HG03439 (cell line): ENCODE results near the gene PTH1R.

ENCODE experiments used
- ATAC-seq: cut with Tn5 transposase; IDR thresholded peaks from one replicate; pipeline ENCODE4 v1.9.1; 2021; ENCODE audit warnings: mild to moderate bottlenecking, moderate library complexity; ENCODE audit not compliant: unreplicated experiment

The PTH1R gene

GRCh38 chr3:46849686-46850467 is 27.6 kb upstream of the PTH1R start:
- no peak for ATAC-seq

DNA sequence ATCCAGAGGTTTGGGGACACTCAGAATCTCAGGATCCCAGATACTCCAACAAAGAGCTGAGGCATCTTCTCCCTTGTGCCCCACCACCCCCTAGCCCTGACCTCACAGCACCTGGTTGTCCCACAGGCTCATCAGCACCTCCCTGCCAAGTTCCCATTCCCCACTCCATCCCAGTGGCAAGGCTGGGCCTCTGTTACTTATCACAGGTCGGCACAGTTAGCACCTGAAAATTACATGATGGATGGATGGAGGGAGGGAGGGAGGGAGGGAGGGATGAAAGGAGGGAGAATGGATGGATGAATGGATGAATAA is 27.1 kb upstream of the PTH1R start:
- no peak for ATAC-seq

DNA sequence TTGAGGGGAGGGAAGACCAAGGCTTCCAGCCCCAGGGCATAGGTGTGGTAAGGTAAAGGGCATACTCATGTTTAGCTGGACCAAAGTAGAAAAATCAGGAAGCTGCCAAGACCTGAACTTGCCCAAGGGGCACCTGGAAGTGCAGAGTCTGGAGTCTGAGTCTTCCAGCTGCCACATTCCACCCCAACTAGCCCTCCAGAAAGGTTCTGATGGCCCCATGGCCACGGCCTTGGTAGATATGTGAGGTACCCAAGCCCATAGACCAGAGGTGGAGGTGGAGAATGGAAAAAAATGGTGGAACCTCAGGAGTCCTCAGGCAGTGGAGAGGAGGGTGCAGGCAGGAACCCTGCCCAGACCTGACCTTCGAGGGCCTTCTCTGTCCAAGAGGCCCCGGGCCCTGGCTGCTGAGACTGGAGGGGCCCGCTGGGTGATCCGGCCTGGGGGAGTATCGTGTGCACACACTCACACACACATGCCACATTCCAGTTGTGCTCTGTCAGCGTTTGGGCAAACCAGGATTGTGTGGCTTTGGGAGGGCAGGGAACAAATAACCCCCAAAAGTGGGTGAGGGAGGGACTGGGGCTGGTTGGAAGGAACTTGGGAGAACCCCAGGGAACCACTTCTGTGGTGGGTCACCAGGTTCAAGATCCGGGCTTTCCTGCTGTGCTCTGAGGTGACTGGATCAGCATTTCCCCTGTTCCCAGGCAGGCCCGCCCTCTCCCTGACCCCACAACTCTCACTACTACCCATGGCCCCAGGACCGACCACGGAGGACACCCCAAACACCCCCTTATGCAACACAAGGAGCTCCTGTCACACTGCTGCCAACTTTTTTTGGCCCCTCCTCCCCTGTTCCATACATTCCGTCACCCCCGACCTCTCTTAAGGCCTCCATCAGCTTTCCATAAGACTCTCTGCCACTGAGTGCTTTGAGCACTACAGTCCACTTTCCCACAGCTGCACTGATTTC is 25.9 kb upstream of the PTH1R start:
- ATAC-seq = no peak

- no peak for ATAC-seq
Observed at GRCh38 chr3:46852334-46852720, 25.2 kb upstream of the PTH1R start.

DNA sequence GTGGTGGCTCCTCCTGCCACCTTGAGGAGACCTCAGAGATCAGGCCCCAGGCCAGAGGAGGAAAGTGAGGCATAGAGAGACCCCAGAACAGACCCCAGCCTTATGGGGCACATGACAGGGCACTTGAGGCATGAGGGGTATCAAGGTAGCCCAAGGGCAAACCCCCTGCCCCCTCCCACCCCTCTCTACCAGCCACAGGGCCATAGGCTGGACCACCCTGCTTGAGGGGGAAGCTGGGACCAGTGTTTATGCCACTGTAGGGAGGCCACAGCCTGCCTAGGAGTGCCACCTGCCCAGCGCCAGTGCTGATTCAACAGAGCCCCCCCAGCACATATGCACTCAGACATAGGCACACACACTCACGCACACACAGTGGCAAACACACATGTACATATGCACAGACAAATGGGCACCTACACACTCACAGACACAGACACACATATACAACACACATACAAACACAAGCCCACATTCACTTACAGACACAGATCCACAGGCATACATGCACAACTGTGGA is 24.6 kb upstream of the PTH1R start:
- no peak for ATAC-seq

- ATAC-seq = no peak
Observed at GRCh38 chr3:46853441-46854415, 23.8 kb upstream of the PTH1R start.

GRCh38 chr3:46854555-46854991 is 22.9 kb upstream of the PTH1R start:
- no peak for ATAC-seq

DNA sequence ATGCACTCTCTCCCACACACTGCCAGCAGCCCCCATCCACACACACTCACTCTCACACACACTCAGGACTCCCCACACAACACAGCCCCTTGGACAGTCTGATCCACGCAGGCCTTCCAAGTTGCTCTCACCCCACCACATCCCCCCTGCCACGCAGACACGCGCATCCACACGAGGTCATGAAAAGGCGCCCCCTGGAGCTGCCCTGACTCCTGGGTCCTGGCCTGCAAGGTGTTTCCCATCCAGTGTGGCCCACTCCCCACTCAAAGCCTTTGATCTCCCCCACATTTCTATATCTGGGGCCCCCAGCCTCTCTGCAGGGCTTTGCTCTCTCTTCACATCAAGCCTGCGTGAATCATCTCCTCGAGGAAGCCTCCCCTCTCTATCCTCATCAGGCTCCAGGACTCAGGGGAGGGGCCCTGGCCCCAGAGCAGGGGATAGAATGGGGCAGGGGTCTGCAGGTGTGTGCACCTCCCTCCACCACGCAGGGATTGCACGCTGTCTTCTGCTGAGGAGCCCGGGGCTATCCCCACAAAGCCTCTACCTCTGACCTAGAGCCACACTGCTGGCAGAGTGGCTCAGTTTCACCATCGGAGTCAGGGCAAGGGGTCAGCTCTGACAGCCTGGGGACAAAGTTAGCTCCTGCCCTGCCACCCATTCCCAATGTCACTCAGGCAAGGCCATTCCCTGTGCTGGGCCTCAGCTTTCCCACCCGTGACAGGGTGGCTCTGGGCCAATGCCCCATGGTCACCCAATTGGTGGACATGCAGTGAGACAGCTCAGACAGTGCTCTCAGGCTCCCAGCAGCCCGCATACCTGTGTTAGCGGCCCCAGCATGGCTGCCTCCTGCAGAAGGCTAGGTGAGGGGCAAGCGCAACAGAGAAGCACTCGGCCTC is 20.7 kb upstream of the PTH1R start:
- ATAC-seq = no peak

- no peak for ATAC-seq
Observed at GRCh38 chr3:46857485-46858341, 19.8 kb upstream of the PTH1R start.

GRCh38 chr3:46858456-46858855 is 19.1 kb upstream of the PTH1R start:
- no peak for ATAC-seq

DNA sequence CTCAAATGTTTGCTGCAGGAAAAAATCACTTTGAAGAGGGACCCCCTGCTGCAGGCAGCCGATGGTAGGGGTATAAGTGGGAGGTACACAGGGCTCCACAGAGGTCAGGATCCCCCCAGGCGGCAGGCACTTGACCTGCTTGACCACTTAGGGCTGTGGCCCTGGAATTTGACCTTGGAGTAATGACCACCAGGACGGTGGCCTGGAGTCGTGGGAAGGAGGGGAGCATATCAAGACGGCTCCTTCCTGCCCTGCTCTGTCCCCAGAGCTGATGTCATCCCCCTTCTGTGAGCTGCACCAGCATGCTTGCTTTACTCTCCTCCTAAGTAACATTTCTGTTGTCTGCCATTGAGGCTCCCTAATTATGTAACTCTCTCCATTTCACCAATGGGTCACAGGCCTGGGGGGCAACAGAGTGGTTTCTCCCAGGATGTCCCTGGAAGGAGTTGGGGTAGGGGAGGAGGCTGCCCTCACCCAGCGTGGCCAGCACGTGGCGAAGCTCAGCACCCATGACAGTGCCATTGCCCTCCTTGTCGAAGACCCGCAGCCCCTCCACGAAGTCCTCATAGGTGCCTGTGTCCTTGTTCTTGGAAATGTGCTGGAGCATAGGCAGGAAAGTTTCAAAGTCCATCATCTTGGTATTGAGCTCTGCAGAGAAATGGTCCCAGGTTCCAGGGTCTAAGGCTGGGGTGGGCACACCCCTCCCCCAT is 18.4 kb upstream of the PTH1R start:
- no peak for ATAC-seq

DNA sequence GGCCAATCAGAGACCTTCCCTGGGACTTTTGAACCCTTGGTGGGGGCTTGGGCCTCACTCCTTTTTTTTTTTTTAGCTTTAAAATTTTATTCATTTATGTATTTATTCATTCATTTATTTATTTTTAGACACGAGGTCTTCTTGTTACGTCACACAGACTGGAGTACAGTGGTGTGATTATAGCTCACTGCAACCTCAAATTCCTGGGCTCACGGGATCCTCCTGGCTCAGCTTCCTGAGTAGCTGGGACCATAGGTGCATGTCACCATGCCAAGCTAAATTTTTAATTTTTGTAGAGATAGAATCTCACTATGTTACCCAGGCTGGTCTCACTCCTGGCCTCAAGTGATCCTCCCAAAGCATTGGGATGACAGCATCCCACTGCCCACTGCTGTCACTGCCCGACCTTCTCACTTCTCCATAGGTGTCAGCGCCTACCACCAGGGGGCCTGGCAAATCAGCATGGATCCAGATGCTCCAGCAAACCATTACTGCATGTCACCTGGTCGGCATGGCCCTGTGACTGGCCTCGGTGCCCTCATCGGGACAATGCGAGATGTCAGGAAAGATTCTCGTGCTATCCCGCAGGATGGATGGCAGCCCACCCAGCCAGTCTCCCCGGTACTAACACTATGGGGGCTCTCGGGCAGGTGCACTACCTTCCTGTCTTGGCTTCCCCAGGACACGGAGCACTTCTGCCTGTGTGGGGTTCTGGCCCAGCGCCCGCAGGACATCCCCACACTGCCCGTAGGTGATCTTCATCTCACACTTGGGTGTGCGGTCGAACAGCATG is 17.3 kb upstream of the PTH1R start:
- no peak for ATAC-seq

- no peak for ATAC-seq
Observed at GRCh38 chr3:46860810-46861604, 16.5 kb upstream of the PTH1R start.

DNA sequence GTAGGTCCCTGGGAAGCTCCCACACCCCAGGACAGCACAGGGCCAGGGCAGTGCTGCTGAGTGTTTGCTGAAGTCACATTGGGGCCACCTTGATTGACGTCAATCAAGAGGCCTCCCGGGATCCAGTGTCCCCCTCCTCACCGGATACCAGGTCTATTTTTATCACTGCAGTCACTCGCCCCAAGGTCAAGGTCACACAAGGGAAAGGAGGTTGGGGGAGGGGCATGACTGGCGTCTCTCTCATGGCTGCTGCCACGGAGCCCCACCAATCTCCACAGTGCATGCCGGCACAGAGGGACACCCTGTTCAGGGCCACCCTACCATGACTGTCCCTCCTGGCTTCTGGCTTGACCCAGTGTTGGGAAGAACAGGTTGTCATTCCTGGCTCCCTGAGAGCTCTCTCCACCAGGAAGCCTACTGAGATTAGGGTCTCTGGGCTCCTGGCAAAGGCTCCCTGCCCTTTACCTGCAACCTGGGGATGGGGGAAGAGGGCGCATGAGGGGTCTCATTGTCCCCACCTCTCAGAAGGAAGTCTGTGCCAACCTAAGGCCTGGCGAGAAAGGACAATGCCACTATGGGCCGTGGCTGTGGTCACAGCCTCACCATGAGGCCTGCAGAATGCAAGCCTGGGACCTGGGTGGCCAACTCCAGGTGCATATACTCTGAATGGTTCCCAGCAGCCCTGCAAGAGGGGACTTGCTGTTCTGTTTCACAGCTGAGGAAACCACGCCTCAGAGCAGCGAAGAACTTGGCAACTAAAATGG is 15.7 kb upstream of the PTH1R start:
- ATAC-seq = no peak

GRCh38 chr3:46862369-46863025 is 15.0 kb upstream of the PTH1R start:
- no peak for ATAC-seq
